ENCODE measurements around the gene HHAT.

DNA sequence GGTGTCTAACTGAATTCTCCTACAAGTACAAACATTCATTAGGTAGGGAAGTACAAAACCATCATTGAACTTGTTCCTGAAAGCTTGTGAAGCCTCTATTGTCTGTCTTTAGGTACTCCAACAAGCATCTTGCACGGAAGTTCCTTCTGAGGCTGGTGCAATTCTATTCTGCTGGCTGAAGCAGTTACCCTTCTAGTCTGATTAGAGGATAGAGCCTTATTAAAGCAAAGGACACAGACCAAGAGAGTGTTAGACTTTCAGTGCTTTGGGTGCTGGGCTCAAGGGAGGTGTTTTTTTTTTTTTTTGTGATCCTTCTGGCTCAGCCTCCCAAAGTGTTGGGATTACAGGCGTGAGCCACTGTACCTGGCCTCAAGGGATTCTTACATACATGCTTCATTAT lies 43.8 kb downstream of the HHAT start:
- TF ChIP-seq, protein P1, sequence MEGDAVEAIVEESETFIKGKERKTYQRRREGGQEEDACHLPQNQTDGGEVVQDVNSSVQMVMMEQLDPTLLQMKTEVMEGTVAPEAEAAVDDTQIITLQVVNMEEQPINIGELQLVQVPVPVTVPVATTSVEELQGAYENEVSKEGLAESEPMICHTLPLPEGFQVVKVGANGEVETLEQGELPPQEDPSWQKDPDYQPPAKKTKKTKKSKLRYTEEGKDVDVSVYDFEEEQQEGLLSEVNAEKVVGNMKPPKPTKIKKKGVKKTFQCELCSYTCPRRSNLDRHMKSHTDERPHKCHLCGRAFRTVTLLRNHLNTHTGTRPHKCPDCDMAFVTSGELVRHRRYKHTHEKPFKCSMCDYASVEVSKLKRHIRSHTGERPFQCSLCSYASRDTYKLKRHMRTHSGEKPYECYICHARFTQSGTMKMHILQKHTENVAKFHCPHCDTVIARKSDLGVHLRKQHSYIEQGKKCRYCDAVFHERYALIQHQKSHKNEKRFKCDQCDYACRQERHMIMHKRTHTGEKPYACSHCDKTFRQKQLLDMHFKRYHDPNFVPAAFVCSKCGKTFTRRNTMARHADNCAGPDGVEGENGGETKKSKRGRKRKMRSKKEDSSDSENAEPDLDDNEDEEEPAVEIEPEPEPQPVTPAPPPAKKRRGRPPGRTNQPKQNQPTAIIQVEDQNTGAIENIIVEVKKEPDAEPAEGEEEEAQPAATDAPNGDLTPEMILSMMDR (optimal IDR thresholded peaks at IDR 0.05 in 1 of 3, IDR thresholded peaks at IDR 0.05 in 1 of 3, conservative IDR thresholded peaks at IDR 0.05 in 1 of 3; ENCODE audit: extremely low read depth in 1 of 3, insufficient read depth in 2 of 3, low read length in 3 of 3): no peak
- TF ChIP-seq EZH2 (IDR thresholded peaks at IDR 0.05; ENCODE audit: low read length): no peak
